ENCODE data around the gene CCR6.
"Not testable (repeated sequence)": the region's sequence is repeated elsewhere in the genome, so short reads cannot be mapped to it uniquely, and the experiment has no call there.

The CCR6 gene

DNA sequence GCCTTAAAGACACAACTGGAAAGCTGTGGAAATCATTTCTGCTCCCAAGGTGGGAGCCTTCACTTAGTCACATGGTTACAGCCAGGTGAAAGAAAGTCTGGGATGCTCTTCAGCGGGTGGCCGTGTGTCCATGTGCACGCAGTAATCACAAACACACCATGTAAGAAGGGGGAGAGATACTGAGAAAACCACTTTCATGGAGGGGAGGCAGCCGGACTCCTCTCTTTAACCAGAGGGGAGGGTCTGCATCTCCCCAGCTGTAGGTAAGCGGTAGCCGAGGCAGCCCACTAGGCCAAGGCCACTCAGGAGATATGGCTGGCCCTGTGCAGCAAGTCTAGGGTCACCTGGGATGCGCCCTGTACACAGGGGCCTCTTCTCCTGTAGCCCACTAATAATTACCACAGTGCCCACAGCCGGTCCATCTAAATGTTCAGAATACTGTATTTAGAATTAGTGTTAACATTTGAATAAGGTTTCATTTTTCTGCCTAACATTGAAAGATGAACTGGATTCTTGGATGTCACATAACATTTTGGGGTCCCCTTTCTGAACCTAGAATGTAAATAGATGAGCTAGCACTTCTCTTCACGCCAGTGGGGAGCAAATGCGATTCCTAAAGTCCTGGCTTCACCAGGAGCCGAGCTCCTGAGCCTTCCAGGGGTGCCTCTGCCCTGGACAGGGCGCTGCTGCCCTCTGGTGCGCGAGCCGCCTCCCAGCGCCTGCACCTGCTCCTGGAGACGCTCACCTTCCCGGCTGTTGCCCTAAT lies 19.0 kb downstream of the CCR6 start:
- peak; percentile 40 to 41 for DNase-seq (ENCODE audit: low read depth in 2 of 2)

DNA sequence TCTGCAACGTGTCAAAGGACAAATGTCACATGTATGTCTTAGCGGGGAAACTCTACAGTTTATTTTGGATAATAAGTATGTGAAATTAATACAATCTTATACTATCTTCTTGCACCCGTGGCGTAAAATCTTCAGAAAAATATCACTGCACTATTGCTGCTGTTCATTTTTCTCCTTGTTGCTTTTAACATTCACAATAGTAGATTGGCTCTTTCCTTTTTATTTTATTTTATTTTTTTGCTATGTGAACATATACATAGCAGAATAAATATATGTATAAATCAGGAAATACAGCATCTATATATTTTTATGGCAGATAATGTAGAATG lies 19.5 kb downstream of the CCR6 start:
- DNase-seq (ENCODE audit: low read depth in 2 of 2) = no peak

DNA sequence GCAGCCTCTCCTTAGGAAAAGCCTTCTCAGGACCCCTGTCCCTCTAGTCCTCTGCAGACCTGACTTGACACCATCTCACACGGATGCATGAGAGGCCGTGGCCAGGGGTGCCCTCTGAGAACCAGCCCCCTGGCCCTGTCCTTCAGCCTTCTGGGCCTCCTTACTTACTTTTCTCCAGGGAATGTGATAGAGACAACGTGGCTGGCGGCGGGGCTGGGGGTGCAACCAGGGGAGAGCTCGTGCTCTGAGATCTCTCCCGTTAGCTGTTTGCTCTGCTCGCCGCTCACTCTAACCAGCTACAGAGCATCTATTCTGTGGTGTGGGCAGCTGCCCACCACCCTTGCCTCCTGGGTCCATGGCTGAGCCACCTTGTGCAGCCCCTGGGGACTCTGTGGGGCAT lies 20.1 kb downstream of the CCR6 start:
- DNase-seq (ENCODE audit: low read depth in 2 of 2) = no peak

DNA sequence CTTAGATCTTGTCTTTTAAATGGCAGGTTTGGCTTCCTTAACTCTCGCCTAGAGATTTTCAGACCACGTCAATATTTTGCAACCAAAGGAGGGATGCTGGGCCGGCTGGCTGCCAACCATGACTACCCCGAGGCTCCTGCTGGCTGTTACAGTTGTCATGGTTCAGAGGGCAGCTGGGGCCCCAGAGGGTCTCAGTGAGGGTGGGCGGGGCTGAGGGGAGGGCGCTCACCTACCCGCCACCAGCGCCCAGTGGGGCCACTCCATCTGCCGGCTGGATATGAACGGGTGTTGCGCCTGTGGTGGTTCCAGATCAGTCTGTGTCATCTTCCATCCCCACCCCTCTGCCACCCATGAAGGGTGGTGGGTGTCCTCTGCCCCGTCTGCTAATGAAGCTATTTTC lies 22.6 kb downstream of the CCR6 start:
- no peak for DNase-seq (ENCODE audit: low read depth in 2 of 2)

DNA sequence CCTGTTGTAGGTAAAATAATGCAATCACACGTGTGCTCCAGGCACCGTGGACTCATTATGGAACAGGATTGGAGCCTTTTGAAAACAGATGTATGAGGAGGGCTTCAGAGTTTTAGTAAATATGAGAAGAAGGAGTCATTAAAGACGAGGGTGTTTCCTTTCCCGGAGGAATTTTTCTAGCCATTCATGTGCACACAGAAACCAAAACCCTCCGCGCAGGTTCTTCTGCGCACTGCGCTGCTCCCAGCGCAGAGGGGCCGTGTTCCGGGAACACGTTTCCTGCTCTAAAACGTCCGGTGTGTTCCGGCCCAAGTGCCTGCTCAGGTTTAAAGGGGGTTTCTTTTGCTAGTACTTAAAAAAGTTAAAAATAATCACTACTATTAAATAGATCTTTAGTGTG lies 23.2 kb downstream of the CCR6 start:
- DNase-seq (ENCODE audit: low read depth in 2 of 2) = no peak

DNA sequence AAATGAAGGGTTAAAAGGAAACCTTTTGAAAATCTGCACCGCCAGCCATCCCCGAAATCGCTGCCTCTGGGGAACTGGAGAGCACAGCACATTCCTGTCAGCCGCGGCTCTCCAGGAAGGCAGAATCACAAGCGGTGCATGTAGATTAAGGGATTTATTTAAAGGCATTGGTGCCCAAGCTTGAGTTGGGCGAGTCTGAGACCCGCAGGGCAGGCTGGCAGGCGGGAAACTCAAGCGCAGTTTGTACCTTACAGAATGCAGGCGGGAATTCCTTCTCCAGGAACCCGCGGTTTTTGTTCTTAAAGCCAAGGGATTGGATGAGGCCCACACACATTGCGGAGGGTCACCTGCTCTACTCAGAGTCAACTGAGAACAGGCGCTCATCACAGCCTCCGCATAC lies 24.1 kb downstream of the CCR6 start:
- no peak for DNase-seq (ENCODE audit: low read depth in 2 of 2)

DNA sequence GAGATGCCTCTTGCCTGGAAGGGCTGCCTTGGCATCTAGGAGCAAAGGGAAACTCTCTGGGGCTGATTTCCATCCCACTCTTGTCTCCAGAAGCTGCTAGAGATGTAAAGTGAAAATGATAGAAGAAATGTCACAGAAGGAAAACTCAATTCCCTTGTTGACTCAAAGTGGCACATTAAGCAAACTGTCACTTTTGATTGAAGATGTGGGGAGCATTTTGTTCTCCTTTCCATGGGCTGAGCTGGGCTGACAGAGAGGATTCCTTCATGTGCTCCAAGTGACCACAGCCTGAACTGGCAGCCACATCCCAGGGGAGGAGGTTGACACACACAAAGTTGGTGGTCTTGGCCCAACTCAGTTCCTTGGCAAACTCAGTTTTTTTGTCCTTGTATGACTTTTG lies 25.1 kb downstream of the CCR6 start:
- DNase-seq (ENCODE audit: low read depth in 2 of 2) = no peak

DNA sequence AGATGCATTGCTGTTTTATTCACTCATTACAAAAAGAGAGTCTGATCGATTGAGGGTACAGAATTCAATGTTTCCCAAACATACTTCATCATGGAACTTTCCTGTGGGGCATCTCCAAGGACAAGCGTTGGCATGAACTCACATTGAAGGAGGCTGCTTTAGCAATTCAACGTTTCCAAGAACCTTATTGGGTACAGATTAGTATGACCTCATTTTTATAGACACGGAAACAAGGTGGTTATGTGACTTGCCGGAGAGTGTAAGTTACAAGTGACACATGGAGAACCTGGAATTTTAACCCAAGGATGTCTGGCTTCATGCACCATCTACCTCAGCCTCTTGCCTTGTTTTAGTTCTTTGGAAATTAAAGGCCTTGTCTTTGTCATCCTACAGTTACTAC lies 26.1 kb downstream of the CCR6 start:
- no peak for DNase-seq (ENCODE audit: low read depth in 2 of 2)

DNA sequence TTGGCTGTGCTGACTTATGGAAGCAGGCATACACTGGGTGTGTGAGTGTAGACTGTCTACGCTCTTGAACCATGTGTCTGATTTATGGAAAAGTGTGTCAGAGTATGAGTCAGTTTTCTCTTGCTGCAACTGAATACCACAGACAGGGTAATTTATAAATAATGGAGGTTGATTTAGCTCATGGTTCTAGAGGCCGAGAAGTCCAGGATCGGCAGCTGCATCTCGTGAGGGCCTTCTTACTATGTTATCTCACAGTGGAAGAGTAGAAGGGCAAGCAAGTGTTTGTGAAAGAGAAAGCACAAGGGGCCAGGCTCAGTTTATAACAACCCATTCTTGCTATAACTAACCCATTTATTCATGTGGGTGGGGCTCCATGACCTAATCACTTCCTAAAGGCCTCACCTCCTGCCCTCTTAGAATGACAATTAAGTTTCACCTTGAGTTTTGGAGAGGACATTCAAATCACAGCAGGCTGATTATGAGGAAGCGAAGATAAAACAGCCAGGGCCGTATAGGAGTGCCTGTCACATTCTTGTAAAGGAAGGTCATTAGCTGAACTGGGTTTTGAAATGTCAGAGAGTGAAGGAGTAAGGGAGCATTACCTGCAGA lies 28.1 kb downstream of the CCR6 start:
- DNase-seq (ENCODE audit: low read depth in 2 of 2) = no peak

DNA sequence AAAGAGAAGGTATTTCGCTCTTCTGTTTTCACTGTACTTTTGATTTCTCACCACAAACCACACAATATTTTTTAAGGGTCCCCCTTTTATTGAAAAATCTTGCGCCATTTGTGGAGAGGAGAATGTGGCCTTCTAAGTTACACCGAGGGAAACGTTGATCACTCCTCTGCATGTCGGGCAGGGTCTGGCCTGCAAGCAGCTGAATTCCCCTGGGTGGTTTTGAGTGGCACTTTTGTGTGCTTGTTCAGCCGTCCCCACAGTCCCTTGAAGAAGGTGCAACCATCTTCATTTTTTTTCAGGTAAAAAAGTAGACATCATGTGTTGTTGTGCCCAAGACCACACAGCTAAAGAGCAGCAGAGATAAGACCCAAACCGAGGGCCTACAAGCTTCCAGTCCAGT lies 28.8 kb downstream of the CCR6 start:
- DNase-seq (ENCODE audit: low read depth in 2 of 2) = no peak

DNA sequence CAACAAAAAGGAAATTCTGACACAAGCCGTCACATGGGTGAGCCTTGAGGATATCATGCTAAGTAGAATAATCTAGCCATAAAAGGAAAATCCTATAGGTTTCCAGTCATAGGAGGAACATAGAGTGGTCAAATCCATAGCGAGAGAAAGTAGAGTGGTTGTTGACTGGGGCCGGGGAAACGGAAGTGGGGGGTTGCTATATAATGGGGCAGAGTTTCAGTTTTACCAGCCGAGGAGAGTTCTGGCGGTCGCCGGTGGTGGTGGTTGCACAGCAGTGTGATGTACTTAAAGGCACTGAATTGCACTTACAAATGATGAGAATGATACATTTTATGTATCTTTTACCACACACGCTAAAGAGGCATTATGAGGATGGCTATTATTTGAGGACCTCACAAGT lies 30.0 kb downstream of the CCR6 start:
- DNase-seq (ENCODE audit: low read depth in 2 of 2) = no peak

DNA sequence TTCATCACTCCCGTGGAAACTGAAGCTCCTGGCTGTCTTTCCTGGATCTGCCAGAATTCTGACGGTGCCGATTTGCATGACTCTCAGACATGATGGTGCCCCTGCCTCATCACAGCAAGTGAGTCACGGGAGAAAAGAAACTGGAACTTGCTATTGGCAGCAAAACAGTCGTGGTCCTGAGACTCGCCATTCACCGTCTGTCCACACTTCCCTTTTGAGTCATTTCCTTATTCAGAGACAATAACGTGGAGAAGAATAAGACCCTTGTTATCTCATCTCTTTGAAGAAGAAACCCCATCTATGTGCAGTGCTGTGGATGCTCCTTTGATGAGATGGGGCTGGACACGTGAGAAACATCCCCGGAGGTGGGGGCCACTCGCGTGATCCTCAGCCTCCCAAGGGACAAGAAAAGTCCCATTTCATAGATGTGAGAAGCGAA lies 30.6 kb downstream of the CCR6 start:
- no peak for DNase-seq (ENCODE audit: low read depth in 2 of 2)

DNA sequence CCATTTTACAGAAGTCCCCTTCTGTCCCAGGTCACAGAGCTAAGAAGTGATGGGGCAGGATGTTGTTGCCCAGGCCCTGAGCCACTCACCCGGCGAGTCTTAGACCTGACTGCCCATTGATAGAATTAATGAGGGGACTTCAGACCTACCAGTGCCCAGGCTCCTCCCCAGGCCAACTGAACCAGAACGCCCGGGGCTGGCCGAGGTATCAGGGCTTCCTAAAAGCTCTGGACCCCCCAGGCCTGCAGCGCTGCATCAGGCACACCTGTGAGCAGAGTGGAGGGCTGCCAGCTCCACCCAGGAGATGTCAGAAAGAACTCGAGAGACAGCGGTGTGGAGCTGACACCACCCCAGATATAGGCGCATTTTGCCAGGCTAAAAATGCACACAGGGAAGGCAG lies 31.4 kb downstream of the CCR6 start:
- no peak for DNase-seq (ENCODE audit: low read depth in 2 of 2)

DNA sequence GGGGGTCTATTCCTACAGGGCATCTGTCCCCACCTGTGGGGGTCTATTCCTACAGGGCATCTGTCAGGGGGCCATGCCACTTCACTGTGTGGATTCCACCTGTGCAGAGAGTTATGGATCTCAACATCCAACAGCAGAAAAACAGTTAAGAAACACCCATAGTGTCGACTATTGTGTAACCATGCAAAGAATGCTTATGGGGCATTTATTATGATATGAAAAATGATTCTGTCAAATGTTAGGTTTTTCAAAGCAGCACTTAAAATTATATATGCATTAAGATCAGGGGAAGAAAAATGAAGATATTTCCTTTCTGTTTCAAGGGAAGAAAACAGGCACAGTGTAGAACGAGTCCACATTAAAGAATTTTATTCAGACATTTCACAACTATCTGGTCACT lies 32.0 kb downstream of the CCR6 start:
- DNase-seq (ENCODE audit: low read depth in 2 of 2) = no peak

DNA sequence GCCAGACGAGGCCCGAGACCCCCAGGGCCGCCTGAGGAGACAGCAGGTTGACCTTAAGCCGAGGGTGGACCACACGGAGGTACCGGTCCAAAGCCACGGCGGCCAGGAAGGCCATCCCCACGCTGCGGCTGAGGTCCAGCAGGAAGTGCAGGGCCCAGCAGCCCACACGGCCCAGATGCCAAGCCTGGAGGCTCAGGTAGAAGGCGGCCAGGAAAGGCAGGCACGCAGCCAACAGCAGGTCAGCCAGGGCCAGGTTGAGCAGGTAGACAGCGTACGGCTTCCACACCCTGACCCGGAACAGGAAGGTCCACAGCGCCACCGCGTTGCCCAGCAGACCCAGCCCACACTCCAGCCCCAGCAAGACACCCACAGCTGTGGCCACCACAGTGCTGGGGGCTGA lies 34.5 kb downstream of the CCR6 start:
- no peak for DNase-seq (ENCODE audit: low read depth in 2 of 2)

DNA sequence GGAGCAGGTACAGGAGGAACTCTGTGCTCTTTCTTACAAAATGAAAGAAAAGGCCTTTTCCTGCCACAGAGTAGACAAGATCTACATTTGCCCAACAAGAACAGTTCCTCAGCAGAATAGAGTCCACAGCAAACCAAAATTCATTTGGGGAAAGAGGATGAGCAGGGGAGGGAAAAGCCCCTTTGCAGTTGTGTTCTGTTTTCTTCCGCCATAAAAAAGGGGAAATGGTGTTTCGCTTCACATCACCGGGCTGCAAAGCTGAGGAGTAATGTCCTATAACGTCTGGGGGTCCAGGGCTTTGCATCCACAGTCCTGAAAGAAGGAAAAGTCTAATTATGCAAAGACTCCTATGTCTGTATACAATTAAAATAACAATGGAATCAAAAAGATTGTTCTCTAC lies 35.0 kb downstream of the CCR6 start, which contains the start of gene GPR31:
GPR31 (minus strand) TSS at position 118 of the 400 bp plus-strand sequence. CDS start 149 bp downstream, outside the sequence.
- no peak for DNase-seq (ENCODE audit: low read depth in 2 of 2)

DNA sequence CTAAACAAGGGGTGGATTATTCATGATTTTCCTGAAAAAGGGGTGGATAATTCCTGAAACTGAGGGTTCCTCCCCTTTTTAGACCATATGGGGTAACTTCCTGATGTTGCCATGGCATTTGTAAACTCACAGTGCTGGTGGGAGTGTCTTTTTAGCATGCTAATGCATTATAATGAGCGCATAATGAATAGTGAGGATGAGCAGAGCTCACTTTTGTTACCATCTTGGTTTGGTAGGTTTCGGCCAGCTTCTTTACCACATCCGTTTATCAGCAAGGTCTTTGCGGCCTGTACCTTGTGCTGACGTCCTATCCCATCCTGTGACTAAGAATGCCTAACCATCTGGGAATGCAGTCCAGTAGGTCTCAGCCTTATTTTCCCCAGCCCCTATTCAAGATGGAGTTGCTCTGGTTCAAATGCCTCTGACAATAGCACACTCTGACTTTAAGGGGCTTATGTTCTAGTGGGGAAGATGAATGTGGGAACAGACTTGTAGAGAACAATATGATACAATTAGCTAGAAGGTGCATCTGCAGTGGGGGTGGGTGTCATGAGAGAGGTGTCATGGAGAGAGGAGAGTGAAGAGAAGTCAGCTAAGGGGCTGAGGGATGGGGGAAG lies 39.1 kb downstream of the CCR6 start:
- DNase-seq (ENCODE audit: low read depth in 2 of 2) = no peak

DNA sequence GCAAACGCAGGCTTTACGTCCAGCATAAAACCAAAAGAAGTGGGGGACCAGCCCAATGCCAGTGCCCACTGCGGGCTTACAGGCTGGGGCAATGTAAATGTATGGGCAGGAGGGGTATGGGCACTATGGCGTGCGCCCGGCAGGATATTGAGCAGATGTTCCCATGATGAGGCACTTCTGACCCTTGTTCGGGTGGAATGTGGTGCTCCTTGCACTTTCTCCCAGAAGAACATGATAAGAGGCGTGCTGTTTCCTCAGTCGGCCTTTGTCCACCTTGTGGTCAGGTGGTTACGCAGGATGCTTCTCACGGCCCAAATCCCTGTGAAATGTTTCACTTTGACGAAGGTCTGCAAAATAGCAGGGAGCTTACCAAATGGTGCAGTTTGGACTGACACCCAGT lies 39.7 kb downstream of the CCR6 start:
- no peak for DNase-seq (ENCODE audit: low read depth in 2 of 2)

DNA sequence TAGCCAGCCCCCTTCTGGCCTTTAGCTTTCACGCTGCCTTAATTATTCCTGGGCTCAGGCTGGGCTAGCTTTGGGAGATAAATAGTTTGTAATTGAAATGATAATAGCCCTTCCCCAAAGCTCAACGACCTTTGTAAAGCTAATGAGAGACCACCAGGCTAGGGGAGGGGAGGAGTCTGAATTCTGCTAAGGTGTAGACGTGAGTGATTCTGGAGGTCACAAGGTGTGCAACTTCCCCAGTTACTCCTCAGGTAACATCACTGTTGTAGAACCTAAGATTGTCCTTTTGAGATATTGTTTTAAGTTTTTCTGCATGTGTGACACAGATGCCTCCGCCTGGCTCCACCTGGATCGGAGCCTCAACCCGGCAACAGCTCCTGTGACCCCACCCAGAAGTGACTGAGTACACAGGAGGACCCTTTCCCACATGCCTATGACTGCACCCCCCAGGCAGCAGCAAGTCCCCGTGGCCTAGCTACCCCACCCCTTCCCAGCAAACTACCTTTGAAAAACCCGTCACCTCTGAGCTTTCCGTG lies 40.6 kb downstream of the CCR6 start:
- DNase-seq (ENCODE audit: low read depth in 2 of 2) = no peak

DNA sequence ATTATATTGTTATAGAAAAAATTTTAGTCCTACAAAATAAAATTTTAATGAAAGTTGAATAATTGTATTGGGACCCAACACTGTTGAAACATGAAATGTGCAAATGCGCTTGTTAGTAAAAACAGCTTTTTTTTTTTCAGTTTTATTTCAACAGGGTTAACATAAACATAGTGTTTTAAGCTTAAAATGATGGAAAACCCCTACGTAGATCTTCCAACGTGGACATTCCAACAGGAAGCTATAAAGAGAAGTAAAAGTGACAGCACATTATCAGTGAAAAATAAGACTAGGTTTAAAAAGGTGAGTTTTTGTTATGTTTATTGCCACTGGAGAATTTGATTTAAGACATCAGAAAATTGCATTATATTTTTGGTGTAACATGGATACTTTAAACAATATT lies 41.4 kb downstream of the CCR6 start:
- DNase-seq (ENCODE audit: low read depth in 2 of 2) = no peak

DNA sequence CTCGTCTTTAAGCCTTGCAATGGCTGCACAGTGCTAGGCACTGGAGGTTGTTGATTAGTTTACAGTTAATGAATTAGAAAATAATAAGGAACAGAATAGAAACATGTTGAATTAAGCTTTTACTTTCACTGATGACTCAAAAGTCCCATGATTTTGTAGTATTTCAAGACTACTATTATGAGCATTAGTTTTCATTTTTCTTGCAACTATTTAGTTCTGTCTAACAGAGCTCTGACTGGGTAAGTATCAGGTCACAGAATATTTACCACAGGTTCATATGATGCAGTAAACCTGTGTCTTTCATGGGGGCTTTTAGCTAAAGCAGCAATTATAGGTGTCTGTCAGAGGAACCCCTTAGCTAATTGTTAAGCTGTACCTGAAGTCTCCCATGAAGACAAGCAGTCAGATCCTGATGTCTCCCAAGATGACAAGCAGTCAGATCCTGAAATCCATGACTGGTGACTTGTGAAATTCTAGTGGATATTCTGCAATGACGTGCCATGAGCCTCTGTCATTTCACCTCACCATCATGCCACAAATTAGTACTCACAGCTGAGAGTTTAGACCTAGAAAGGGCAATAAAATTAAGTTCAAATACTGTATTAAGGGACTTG lies 43.1 kb downstream of the CCR6 start:
- no peak for DNase-seq (ENCODE audit: low read depth in 2 of 2)

DNA sequence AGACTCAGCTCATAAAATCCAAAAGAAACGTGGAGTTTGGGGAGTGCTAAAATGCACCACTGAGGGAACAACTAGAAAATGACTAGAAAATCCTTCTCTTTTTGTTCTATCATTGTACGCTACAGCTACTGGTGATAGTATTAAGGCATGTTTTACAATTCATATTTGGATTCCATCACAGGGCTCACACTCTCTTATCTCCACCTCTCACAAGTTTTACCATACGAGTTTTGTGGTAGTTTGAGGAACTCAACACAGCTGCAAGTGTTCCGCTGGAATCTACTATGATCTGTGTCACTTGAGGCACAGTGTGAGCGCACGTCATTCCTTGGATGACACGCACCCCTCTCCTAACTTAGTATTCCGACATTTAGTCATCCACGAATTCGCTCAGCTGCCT lies 44.8 kb downstream of the CCR6 start:
- not testable (repeated sequence) for DNase-seq (ENCODE audit: low read depth in 2 of 2)

DNA sequence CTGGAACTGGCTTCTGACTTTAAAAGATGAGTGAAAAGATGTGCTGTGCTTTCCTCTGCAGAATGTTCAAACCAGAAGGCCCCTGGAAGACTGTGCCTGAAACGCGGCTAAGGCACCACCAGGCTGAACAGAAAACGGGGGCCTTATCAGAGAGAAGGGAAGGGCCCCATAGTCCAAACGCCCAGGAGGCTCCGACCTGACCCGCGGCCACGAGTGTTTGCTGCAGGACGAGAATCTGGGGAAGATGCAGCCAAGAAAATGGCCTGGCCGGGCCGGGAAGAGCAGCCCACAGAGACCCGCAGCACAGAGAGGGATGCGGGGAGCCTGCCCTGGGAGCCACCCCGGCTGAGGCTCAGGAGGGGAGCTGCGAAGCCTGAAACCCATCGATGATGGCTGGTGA lies 45.4 kb downstream of the CCR6 start:
- not testable (repeated sequence) for DNase-seq (ENCODE audit: low read depth in 2 of 2)

Data from stimulated activated CD4-positive, alpha-beta T cell treated with anti-CD3 and anti-CD28 coated beads, Interleukin-1b, Interleukin-23, amount 100 ng/mL, for 4 hours (primary cell).